Caki2 (cell line): ENCODE measurements around the gene MDM2. TPM values are rescaled to one million over a fixed set of nuclear protein-coding genes. Genes with fewer than 3 reads are reported as not detected.

Source experiments
- total RNA-seq: library from RNA; depleted of rRNA; stranded (reverse); fragments of >200 nt; shearing (Covaris generic); gene quantifications from 2 replicates; pipeline ENCODE4 v1.2.3, GENCODE V29; 2014; ENCODE audit warnings: low replicate concordance; rRNA removed

MDM2 gene
- total RNA-seq, 1 experiment from 2014 or later: 96.3 TPM

Other genes starting within 250 kb of the MDM2 start
- 475 and 498 TPM in 2 replicates for gene RAP1B, start 197.3 kb upstream of the MDM2 start, total RNA-seq
- 93.5 and 111 TPM in 2 replicates for gene NUP107, start 121.2 kb upstream of the MDM2 start, total RNA-seq
- 8.3 and 17.5 TPM in 2 replicates for gene SLC35E3, start 62.0 kb upstream of the MDM2 start, total RNA-seq
- gene CPM, start 125.0 kb downstream of the MDM2 start, total RNA-seq: 18.0 and 62.9 TPM in 2 replicates